ENCODE results near the gene SAFB. TPM values are rescaled to one million over a fixed set of nuclear protein-coding genes. Genes with fewer than 3 reads are reported as not detected.
A peak's percentile ranks its signal among the peaks of the same experiment; 100 is the strongest.

Gene SAFB
- total and polyA plus RNA-seq, 2 of the 13 experiments (the other 11 are each of a cell fraction or from before 2014, with no cell fraction given) = 21.0 to 28.4 TPM

DNA sequence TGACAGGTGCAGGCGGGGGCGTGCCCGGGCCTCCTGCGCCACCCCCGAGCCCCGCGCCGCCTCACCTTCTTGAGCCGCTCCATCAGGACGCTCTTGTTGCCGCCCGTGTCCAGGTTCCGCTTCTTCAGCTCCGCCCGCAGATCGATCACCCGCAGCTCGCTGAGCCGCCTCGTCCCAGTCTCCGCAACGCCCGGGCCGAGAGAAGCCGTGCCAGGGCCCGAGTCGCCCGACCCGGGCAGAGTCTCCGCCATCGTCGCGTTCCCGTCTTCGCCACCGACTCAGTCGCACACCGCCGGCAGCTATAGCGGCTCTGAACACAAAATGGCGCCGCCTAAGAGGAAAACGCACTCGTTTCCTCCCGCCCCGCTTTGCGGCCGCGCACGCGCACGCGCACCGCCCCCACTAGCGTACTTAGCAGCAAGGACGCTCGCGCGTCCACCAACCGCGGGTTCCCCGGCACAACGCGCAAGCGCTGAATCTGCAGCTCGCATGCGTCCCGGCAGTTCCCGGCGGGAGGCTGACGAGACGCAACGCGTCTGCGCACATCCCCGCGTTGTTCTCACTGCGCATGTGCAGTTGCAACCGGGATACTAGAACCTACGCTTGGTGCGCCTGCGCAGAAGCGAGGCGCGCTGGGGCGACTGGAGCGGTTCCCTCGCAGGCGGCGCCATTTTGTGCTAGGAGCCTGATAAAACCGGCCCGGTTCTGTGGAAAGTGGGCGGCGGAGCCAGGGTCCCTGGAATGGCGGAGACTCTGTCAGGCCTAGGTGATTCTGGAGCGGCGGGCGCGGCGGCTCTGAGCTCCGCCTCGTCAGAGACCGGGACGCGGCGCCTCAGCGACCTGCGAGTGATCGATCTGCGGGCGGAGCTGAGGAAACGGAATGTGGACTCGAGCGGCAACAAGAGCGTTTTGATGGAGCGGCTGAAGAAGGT lies at the start of gene SAFB, which contains the start of gene SAFB2 (continued):
- TF ChIP-seq, protein P1, sequence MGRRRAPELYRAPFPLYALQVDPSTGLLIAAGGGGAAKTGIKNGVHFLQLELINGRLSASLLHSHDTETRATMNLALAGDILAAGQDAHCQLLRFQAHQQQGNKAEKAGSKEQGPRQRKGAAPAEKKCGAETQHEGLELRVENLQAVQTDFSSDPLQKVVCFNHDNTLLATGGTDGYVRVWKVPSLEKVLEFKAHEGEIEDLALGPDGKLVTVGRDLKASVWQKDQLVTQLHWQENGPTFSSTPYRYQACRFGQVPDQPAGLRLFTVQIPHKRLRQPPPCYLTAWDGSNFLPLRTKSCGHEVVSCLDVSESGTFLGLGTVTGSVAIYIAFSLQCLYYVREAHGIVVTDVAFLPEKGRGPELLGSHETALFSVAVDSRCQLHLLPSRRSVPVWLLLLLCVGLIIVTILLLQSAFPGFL (CRISPR knock-in tag; IDR thresholded peaks at IDR 0.05) = no peak
- TF ChIP-seq ZNF720 (CRISPR knock-in tag; IDR thresholded peaks at IDR 0.05) (no peak), ZNF274 (CRISPR knock-in tag; IDR thresholded peaks at IDR 0.05) (0 out of 2 replicates have a peak, but pooled peaks have one; percentile 65), ZNF124 (CRISPR knock-in tag; IDR thresholded peaks at IDR 0.05) (0 out of 2 replicates have a peak, but pooled peaks have one; percentile 23), SIN3A (IDR thresholded peaks at IDR 0.05; ENCODE audit: borderline replicate concordance, low read depth, low read length) (peak; percentile 85; the same call in 1 of the 2 replicates), ZNF180 (CRISPR knock-in tag; IDR thresholded peaks at IDR 0.05; ENCODE audit: borderline replicate concordance, low read depth) (0 out of 2 replicates have a peak, but pooled peaks have one; percentile 57), ZNF550 (CRISPR knock-in tag; IDR thresholded peaks at IDR 0.05; ENCODE audit: borderline replicate concordance) (no peak), MEIS2 (CRISPR knock-in tag; IDR thresholded peaks at IDR 0.05) (peak; percentile 78), SRF (IDR thresholded peaks at IDR 0.05; ENCODE audit: low read depth, low read length) (no peak), ZKSCAN1 (IDR thresholded peaks at IDR 0.05; ENCODE audit: low read length) (no peak), CREB1 (IDR thresholded peaks at IDR 0.05) (peak; percentile 57; the same call in 1 of the 2 replicates), CREB1 (CRISPR knock-in tag; IDR thresholded peaks at IDR 0.05) (peak; percentile 53; the same call in 1 of the 2 replicates), ZNF558 (CRISPR knock-in tag; IDR thresholded peaks at IDR 0.05; ENCODE audit: borderline replicate concordance) (no peak), ZNF652 (CRISPR knock-in tag; IDR thresholded peaks at IDR 0.05; ENCODE audit: borderline replicate concordance, low read depth) (no peak), HOXA3 (CRISPR knock-in tag; IDR thresholded peaks at IDR 0.05) (peak; percentile 94), RXRB (CRISPR knock-in tag; IDR thresholded peaks at IDR 0.05; ENCODE audit: borderline replicate concordance) (peak; percentile 16; the same call in 1 of the 2 replicates), ZC3H13 (CRISPR knock-in tag; IDR thresholded peaks at IDR 0.05) (no peak; the same call in 1 of the 2 replicates), ZFP37 (CRISPR knock-in tag; IDR thresholded peaks at IDR 0.05; ENCODE audit: borderline replicate concordance) (no peak; the same call in 1 of the 2 replicates)
- TF ChIP-seq, protein P2, sequence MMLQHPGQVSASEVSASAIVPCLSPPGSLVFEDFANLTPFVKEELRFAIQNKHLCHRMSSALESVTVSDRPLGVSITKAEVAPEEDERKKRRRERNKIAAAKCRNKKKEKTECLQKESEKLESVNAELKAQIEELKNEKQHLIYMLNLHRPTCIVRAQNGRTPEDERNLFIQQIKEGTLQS (CRISPR knock-in tag; IDR thresholded peaks at IDR 0.05) = 0 out of 2 replicates have a peak, but pooled peaks have one; percentile 9
- TF ChIP-seq, protein P3, sequence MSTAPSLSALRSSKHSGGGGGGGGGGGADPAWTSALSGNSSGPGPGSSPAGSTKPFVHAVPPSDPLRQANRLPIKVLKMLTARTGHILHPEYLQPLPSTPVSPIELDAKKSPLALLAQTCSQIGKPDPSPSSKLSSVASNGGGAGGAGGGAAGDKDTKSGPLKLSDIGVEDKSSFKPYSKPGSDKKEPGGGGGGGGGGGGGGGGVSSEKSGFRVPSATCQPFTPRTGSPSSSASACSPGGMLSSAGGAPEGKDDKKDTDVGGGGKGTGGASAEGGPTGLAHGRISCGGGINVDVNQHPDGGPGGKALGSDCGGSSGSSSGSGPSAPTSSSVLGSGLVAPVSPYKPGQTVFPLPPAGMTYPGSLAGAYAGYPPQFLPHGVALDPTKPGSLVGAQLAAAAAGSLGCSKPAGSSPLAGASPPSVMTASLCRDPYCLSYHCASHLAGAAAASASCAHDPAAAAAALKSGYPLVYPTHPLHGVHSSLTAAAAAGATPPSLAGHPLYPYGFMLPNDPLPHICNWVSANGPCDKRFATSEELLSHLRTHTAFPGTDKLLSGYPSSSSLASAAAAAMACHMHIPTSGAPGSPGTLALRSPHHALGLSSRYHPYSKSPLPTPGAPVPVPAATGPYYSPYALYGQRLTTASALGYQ (CRISPR knock-in tag; IDR thresholded peaks at IDR 0.05) = peak; percentile 88
- TF ChIP-seq, protein P4, sequence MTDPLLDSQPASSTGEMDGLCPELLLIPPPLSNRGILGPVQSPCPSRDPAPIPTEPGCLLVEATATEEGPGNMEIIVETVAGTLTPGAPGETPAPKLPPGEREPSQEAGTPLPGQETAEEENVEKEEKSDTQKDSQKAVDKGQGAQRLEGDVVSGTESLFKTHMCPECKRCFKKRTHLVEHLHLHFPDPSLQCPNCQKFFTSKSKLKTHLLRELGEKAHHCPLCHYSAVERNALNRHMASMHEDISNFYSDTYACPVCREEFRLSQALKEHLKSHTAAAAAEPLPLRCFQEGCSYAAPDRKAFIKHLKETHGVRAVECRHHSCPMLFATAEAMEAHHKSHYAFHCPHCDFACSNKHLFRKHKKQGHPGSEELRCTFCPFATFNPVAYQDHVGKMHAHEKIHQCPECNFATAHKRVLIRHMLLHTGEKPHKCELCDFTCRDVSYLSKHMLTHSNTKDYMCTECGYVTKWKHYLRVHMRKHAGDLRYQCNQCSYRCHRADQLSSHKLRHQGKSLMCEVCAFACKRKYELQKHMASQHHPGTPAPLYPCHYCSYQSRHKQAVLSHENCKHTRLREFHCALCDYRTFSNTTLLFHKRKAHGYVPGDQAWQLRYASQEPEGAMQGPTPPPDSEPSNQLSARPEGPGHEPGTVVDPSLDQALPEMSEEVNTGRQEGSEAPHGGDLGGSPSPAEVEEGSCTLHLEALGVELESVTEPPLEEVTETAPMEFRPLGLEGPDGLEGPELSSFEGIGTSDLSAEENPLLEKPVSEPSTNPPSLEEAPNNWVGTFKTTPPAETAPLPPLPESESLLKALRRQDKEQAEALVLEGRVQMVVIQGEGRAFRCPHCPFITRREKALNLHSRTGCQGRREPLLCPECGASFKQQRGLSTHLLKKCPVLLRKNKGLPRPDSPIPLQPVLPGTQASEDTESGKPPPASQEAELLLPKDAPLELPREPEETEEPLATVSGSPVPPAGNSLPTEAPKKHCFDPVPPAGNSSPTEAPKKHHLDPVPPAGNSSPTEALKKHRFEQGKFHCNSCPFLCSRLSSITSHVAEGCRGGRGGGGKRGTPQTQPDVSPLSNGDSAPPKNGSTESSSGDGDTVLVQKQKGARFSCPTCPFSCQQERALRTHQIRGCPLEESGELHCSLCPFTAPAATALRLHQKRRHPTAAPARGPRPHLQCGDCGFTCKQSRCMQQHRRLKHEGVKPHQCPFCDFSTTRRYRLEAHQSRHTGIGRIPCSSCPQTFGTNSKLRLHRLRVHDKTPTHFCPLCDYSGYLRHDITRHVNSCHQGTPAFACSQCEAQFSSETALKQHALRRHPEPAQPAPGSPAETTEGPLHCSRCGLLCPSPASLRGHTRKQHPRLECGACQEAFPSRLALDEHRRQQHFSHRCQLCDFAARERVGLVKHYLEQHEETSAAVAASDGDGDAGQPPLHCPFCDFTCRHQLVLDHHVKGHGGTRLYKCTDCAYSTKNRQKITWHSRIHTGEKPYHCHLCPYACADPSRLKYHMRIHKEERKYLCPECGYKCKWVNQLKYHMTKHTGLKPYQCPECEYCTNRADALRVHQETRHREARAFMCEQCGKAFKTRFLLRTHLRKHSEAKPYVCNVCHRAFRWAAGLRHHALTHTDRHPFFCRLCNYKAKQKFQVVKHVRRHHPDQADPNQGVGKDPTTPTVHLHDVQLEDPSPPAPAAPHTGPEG (CRISPR knock-in tag; IDR thresholded peaks at IDR 0.05) = peak; percentile 84
